Gastroesophageal sphincter (tissue), 3 donors: ENCODE data around the gene AHSP.

ENCODE experiments used
- CTCF ChIP-seq, 4 experiments: fragments of 200-600 bp in 2 of 4; fragments of 450-650 bp in 2 of 4; sonication (generic) in 1 of 4; IDR thresholded peaks; one replicate each; pipeline ENCODE4 v1.5.1; 2017 to 2019; ENCODE audit warnings: antibody characterized with exemption in 4 of 4, mild to moderate bottlenecking in 2 of 4, moderate library complexity in 2 of 4
- EP300 ChIP-seq: sonication (generic); formaldehyde crosslinking; IDR thresholded peaks from one replicate; pipeline ENCODE4 v1.6.1; 2017; ENCODE audit warnings: antibody characterized with exemption, mild to moderate bottlenecking
- POLR2AphosphoS5 ChIP-seq: sonication (generic); formaldehyde crosslinking; IDR thresholded peaks from one replicate; pipeline ENCODE4 v1.6.1; 2017; ENCODE audit warnings: antibody characterized with exemption

- TF ChIP-seq CTCF (IDR thresholded peaks at IDR 0.05) (no peak), POLR2AphosphoS5 (no peak), EP300 (no peak)
Measured at GRCh38 chr16:31530405-31530804, 2.7 kb downstream of the AHSP start.
